WTC11 (cell line): Measurements from ENCODE around the gene MFSD2A. TPM values are rescaled to one million over a fixed set of nuclear protein-coding genes. Genes with fewer than 3 reads are reported as not detected.

Experiments
- ATAC-seq: fragments of 200-7000 bp; cut with Tn5 transposase; 2 replicates; pipeline ENCODE4 v1.10.0; 2021; ENCODE audit warnings: mild to moderate bottlenecking, moderate library complexity
- CTCF ChIA-PET: fragments of 300-600 bp; sonication (Branson Sonifier 250); formaldehyde crosslinking; loops from one replicate; lab custom pipeline; 2021; ENCODE audit warnings: antibody characterized with exemption; lab: Charles Lee
- POLR2A ChIA-PET: fragments of 350-600 bp; sonication (Branson Sonifier 250); formaldehyde crosslinking; loops from one replicate; lab custom pipeline; 2021; ENCODE audit warnings: antibody characterized with exemption; lab: Charles Lee
- DNase-seq: peaks from one replicate; pipeline ENCODE4 v3.0.0; 2021; ENCODE audit warnings: low spot score
- H3K27ac Mint-ChIP-seq: 2 replicates; pipeline ENCODE4 v1.8.0; 2021; ENCODE audit warnings: mixed read lengths
- H3K27me3 Mint-ChIP-seq: 2 replicates; pipeline ENCODE4 v1.8.0; 2021; ENCODE audit warnings: low read depth, mild to moderate bottlenecking, moderate library complexity, mixed read lengths
- H3K36me3 Mint-ChIP-seq: 2 replicates; pipeline ENCODE4 v1.8.0; 2021; ENCODE audit warnings: mixed read lengths
- H3K4me1 Mint-ChIP-seq: 2 replicates; pipeline ENCODE4 v1.8.0; 2022; ENCODE audit warnings: mixed read lengths
- H3K4me3 Mint-ChIP-seq: 2 replicates; pipeline ENCODE4 v1.8.0; 2021; ENCODE audit warnings: mild to moderate bottlenecking, moderate library complexity, mixed read lengths
- H3K9me3 Mint-ChIP-seq: 2 replicates; pipeline ENCODE4 v1.8.0; 2021; ENCODE audit warnings: mixed read lengths
- CBFB ChIP-seq: sonication (generic); formaldehyde crosslinking; IDR thresholded peaks from 2 replicates; pipeline ENCODE4 v1.8.1; 2022; ENCODE audit warnings: mild to moderate bottlenecking, low read depth, missing genetic modification reagents
- CREB1 ChIP-seq: sonication (generic); formaldehyde crosslinking; IDR thresholded peaks from 2 replicates; pipeline ENCODE4 v1.8.0; 2023; ENCODE audit warnings: mild to moderate bottlenecking, missing genetic modification reagents
- FOXK1 ChIP-seq: sonication (generic); formaldehyde crosslinking; IDR thresholded peaks from 2 replicates; pipeline ENCODE4 v1.8.0; 2022; ENCODE audit warnings: mild to moderate bottlenecking, moderate library complexity, missing genetic modification reagents
- FOXP1 ChIP-seq: sonication (generic); formaldehyde crosslinking; IDR thresholded peaks from 2 replicates; pipeline ENCODE4 v1.8.0; 2022; ENCODE audit warnings: missing genetic modification reagents, mild to moderate bottlenecking, moderate library complexity, borderline replicate concordance
- IRF2 ChIP-seq: sonication (generic); formaldehyde crosslinking; IDR thresholded peaks from 2 replicates; pipeline ENCODE4 v1.8.0; 2022; ENCODE audit warnings: low read depth, missing genetic modification reagents, borderline replicate concordance
- JUN ChIP-seq: sonication (generic); formaldehyde crosslinking; IDR thresholded peaks from 2 replicates; pipeline ENCODE4 v1.8.0; 2023; ENCODE audit warnings: mild to moderate bottlenecking, missing genetic modification reagents
- NFE2L1 ChIP-seq: sonication (generic); formaldehyde crosslinking; IDR thresholded peaks from 2 replicates; pipeline ENCODE4 v1.8.1; 2023; ENCODE audit warnings: missing genetic modification reagents
- OVOL2 ChIP-seq: fragments of 250-450 bp; sonication (Bioruptor Pico); IDR thresholded peaks from 2 replicates; pipeline ENCODE4 v1.9.0; 2021; ENCODE audit warnings: mild to moderate bottlenecking, borderline replicate concordance
- RORB ChIP-seq: fragments of 250-450 bp; sonication (Bioruptor Pico); IDR thresholded peaks from 2 replicates; pipeline ENCODE4 v1.9.0; 2021; ENCODE audit warnings: mild to moderate bottlenecking
- ZBTB21 ChIP-seq: sonication (generic); formaldehyde crosslinking; IDR thresholded peaks from 2 replicates; pipeline ENCODE4 v1.8.1; 2023; ENCODE audit warnings: mild to moderate bottlenecking, missing genetic modification reagents, borderline replicate concordance
- total RNA-seq: library from RNA; stranded (reverse); gene quantifications from 3 replicates; pipeline ENCODE4 v1.2.3, GENCODE V29; 2021
- TF ChIP-seq, protein P1 (sequence below): fragments of 250-450 bp; sonication (Bioruptor Pico); IDR thresholded peaks from 2 replicates; pipeline ENCODE4 v2.1.2; 2022; ENCODE audit warnings: mild to moderate bottlenecking, moderate library complexity
- TF ChIP-seq, protein P2 (sequence below): sonication (generic); formaldehyde crosslinking; conservative IDR thresholded peaks from 2 replicates; pipeline ENCODE4 v1.8.1; 2023; ENCODE audit warnings: mild to moderate bottlenecking, low read depth, missing genetic modification reagents, moderate library complexity
- TF ChIP-seq, protein P3 (sequence below): sonication (generic); formaldehyde crosslinking; IDR thresholded peaks from 2 replicates; pipeline ENCODE4 v1.8.1; 2022; ENCODE audit warnings: mild to moderate bottlenecking, missing genetic modification reagents, moderate library complexity, borderline replicate concordance
- TF ChIP-seq, protein P4 (sequence below): sonication (generic); formaldehyde crosslinking; IDR thresholded peaks from 2 replicates; pipeline ENCODE4 v1.8.0; 2022; ENCODE audit warnings: mild to moderate bottlenecking, missing genetic modification reagents
- TF ChIP-seq, protein P5 (sequence below): fragments of 250-450 bp; sonication (Bioruptor Pico); IDR thresholded peaks from 2 replicates; pipeline ENCODE4 v1.9.0; 2021; ENCODE audit warnings: mild to moderate bottlenecking
- TF ChIP-seq, protein P6 (sequence below): fragments of 250-450 bp; sonication (Bioruptor Pico); conservative IDR thresholded peaks from 2 replicates; pipeline ENCODE4 v1.9.0; 2021; ENCODE audit warnings: mild to moderate bottlenecking
- TF ChIP-seq, protein P7 (sequence below): sonication (generic); formaldehyde crosslinking; IDR thresholded peaks from 2 replicates; pipeline ENCODE4 v1.8.0; 2023; ENCODE audit warnings: mild to moderate bottlenecking, missing genetic modification reagents
- TF ChIP-seq, protein P8 (sequence below): sonication (generic); formaldehyde crosslinking; IDR thresholded peaks from 2 replicates; pipeline ENCODE4 v1.8.1; 2023; ENCODE audit warnings: mild to moderate bottlenecking, missing genetic modification reagents
- TF ChIP-seq, protein P9 (sequence below): sonication (generic); formaldehyde crosslinking; IDR thresholded peaks from 2 replicates; pipeline ENCODE4 v1.8.1; 2022; ENCODE audit warnings: low read depth, mild to moderate bottlenecking, moderate library complexity, missing genetic modification reagents, borderline replicate concordance

MFSD2A gene
- total RNA-seq, 1 experiment from 2014 or later = 14.0 TPM

DNA sequence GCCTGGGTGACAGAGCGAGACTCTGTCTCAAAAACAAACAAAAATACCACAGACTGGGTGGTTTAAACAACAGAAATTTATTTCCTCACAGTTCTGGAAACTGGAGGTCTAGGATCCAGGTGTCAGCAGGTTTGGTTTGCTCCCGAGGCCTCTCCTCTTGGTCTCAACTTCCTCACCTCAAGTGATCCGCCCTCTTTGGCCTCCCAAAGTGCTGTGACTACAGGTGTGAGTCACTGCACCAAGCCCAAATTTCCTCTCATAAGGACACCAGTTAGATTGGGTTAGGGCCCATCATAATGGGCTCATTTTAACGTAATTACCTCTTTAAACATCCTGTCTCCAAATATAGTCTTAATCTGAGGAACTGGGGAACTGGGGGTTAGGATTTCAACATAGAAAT lies 35.5 kb downstream of the MFSD2A start:
- ATAC-seq (no peak), DNase-seq (no peak)
- TF ChIP-seq, protein P1, sequence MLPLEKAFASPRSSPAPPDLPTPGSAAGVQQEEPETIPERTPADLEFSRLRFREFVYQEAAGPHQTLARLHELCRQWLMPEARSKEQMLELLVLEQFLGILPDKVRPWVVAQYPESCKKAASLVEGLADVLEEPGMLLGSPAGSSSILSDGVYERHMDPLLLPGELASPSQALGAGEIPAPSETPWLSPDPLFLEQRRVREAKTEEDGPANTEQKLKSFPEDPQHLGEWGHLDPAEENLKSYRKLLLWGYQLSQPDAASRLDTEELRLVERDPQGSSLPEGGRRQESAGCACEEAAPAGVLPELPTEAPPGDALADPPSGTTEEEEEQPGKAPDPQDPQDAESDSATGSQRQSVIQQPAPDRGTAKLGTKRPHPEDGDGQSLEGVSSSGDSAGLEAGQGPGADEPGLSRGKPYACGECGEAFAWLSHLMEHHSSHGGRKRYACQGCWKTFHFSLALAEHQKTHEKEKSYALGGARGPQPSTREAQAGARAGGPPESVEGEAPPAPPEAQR (CRISPR knock-in tag) = no peak
- TF ChIP-seq IRF2 (CRISPR knock-in tag) (no peak), NFE2L1 (no peak), CBFB (no peak), FOXP1 (CRISPR knock-in tag) (no peak), CREB1 (CRISPR knock-in tag) (no peak), OVOL2 (CRISPR knock-in tag) (no peak), RORB (CRISPR knock-in tag) (no peak), JUN (CRISPR knock-in tag) (no peak), ZBTB21 (no peak), FOXK1 (CRISPR knock-in tag) (no peak)
- TF ChIP-seq, protein P2, sequence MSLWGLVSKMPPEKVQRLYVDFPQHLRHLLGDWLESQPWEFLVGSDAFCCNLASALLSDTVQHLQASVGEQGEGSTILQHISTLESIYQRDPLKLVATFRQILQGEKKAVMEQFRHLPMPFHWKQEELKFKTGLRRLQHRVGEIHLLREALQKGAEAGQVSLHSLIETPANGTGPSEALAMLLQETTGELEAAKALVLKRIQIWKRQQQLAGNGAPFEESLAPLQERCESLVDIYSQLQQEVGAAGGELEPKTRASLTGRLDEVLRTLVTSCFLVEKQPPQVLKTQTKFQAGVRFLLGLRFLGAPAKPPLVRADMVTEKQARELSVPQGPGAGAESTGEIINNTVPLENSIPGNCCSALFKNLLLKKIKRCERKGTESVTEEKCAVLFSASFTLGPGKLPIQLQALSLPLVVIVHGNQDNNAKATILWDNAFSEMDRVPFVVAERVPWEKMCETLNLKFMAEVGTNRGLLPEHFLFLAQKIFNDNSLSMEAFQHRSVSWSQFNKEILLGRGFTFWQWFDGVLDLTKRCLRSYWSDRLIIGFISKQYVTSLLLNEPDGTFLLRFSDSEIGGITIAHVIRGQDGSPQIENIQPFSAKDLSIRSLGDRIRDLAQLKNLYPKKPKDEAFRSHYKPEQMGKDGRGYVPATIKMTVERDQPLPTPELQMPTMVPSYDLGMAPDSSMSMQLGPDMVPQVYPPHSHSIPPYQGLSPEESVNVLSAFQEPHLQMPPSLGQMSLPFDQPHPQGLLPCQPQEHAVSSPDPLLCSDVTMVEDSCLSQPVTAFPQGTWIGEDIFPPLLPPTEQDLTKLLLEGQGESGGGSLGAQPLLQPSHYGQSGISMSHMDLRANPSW = no peak
- TF ChIP-seq, protein P3, sequence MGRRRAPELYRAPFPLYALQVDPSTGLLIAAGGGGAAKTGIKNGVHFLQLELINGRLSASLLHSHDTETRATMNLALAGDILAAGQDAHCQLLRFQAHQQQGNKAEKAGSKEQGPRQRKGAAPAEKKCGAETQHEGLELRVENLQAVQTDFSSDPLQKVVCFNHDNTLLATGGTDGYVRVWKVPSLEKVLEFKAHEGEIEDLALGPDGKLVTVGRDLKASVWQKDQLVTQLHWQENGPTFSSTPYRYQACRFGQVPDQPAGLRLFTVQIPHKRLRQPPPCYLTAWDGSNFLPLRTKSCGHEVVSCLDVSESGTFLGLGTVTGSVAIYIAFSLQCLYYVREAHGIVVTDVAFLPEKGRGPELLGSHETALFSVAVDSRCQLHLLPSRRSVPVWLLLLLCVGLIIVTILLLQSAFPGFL (CRISPR knock-in tag) = no peak
- TF ChIP-seq, protein P4, sequence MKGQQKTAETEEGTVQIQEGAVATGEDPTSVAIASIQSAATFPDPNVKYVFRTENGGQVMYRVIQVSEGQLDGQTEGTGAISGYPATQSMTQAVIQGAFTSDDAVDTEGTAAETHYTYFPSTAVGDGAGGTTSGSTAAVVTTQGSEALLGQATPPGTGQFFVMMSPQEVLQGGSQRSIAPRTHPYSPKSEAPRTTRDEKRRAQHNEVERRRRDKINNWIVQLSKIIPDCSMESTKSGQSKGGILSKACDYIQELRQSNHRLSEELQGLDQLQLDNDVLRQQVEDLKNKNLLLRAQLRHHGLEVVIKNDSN (CRISPR knock-in tag) = no peak
- TF ChIP-seq, protein P5, sequence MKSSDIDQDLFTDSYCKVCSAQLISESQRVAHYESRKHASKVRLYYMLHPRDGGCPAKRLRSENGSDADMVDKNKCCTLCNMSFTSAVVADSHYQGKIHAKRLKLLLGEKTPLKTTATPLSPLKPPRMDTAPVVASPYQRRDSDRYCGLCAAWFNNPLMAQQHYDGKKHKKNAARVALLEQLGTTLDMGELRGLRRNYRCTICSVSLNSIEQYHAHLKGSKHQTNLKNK (CRISPR knock-in tag) = no peak
- TF ChIP-seq, protein P6, sequence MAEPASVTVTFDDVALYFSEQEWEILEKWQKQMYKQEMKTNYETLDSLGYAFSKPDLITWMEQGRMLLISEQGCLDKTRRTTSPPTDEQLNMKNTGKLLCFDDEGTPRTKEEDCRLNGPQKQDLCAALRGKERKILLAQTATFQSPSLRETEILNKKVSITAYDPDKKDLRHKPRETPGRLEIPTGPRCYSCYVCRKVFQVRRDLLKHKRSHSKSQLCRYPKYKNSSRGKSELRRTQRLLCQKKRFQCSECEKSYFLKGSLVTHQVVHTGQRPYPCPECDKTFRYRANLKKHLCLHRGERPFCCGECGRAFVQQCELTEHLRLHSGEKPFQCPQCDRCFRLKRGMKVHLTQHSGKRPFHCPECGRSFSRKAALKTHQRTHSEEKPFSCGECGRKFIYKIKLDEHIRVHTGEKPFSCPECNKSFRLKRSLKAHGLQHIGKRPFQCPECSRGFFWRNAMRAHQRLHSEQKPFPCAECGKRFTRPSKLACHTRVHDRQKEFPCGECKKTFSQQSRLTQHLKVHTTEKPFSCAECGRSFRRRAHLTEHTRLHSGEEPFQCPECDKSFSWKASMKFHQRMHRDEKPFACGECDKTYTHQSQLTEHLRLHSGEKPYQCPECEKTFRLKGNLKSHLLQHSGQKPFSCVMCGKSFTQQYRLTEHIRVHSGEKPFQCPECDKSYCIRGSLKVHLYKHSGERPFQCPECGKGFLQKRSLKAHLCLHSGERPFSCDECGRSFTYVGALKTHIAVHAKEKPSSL = no peak
- TF ChIP-seq, protein P7, sequence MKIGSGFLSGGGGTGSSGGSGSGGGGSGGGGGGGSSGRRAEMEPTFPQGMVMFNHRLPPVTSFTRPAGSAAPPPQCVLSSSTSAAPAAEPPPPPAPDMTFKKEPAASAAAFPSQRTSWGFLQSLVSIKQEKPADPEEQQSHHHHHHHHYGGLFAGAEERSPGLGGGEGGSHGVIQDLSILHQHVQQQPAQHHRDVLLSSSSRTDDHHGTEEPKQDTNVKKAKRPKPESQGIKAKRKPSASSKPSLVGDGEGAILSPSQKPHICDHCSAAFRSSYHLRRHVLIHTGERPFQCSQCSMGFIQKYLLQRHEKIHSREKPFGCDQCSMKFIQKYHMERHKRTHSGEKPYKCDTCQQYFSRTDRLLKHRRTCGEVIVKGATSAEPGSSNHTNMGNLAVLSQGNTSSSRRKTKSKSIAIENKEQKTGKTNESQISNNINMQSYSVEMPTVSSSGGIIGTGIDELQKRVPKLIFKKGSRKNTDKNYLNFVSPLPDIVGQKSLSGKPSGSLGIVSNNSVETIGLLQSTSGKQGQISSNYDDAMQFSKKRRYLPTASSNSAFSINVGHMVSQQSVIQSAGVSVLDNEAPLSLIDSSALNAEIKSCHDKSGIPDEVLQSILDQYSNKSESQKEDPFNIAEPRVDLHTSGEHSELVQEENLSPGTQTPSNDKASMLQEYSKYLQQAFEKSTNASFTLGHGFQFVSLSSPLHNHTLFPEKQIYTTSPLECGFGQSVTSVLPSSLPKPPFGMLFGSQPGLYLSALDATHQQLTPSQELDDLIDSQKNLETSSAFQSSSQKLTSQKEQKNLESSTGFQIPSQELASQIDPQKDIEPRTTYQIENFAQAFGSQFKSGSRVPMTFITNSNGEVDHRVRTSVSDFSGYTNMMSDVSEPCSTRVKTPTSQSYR (CRISPR knock-in tag) = no peak
- TF ChIP-seq, protein P8, sequence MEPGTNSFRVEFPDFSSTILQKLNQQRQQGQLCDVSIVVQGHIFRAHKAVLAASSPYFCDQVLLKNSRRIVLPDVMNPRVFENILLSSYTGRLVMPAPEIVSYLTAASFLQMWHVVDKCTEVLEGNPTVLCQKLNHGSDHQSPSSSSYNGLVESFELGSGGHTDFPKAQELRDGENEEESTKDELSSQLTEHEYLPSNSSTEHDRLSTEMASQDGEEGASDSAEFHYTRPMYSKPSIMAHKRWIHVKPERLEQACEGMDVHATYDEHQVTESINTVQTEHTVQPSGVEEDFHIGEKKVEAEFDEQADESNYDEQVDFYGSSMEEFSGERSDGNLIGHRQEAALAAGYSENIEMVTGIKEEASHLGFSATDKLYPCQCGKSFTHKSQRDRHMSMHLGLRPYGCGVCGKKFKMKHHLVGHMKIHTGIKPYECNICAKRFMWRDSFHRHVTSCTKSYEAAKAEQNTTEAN (CRISPR knock-in tag) = no peak
- TF ChIP-seq, protein P9, sequence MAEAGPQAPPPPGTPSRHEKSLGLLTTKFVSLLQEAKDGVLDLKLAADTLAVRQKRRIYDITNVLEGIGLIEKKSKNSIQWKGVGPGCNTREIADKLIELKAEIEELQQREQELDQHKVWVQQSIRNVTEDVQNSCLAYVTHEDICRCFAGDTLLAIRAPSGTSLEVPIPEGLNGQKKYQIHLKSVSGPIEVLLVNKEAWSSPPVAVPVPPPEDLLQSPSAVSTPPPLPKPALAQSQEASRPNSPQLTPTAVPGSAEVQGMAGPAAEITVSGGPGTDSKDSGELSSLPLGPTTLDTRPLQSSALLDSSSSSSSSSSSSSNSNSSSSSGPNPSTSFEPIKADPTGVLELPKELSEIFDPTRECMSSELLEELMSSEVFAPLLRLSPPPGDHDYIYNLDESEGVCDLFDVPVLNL = no peak
- Mint-ChIP-seq H3K4me1 (peaks cover 4% of the 10 kb centered on the region), H3K36me3 (no peaks in the 10 kb centered on the region), H3K27ac (no peak overlapping the region), H3K27me3 (no peaks in the 10 kb centered on the region; the same call in 1 of the 2 replicates), H3K9me3 (peaks cover 3% of the 10 kb centered on the region; the same call in 1 of the 2 replicates), H3K4me3 (no peak overlapping the region)
- ChIA-PET POLR2A (interaction anchor here (0.6 kb wide), 1 partner anchor 118 kb away, joined by 4 read pairs; no protein-coding TSS in a partner anchor), CTCF (no interaction called here)
